Muscle of leg (tissue), 11 donors: ENCODE results near the gene PTPN3. TPM values are rescaled to one million over a fixed set of nuclear protein-coding genes. Genes with fewer than 3 reads are reported as not detected.
A peak's percentile ranks its signal among the peaks of the same experiment; 100 is the strongest.

Experiments
- DNase-seq: peaks from one replicate; pipeline ENCODE4 v3.0.0; 2013
- H3K27ac ChIP-seq: one replicate; pipeline ENCODE4 v1.5.1; 2013; ENCODE audit warnings: mild to moderate bottlenecking, low read length, control low read depth
- H3K27me3 ChIP-seq: one replicate; pipeline ENCODE4 v1.6.1; 2013; ENCODE audit warnings: low read length; ENCODE audit not compliant: control insufficient read depth, insufficient read depth
- H3K36me3 ChIP-seq: one replicate; pipeline ENCODE4 v1.6.1; 2013; ENCODE audit warnings: low read length; ENCODE audit not compliant: control insufficient read depth, insufficient read depth
- H3K4me1 ChIP-seq: one replicate; pipeline ENCODE4 v1.6.1; 2013; ENCODE audit warnings: low read length; ENCODE audit not compliant: control insufficient read depth, insufficient read depth
- H3K4me3 ChIP-seq: one replicate; pipeline ENCODE4 v1.5.1; 2013; ENCODE audit warnings: low read length, control low read depth
- H3K9me3 ChIP-seq: replicated peaks from 2 replicates; pipeline ENCODE4 v1.6.1; 2013; ENCODE audit warnings: low read depth, low read length; ENCODE audit not compliant: control insufficient read depth
- WGBS: methylation state at CpG from one replicate; pipeline ENCODE4 v1.1.5; 2013; ENCODE audit warnings: missing lambda C conversion rate; ENCODE audit not compliant: insufficient coverage; 5-methylcytosine and 5-hydroxymethylcytosine counted together
- polyA plus RNA-seq, 8 donors: library from polyadenylated mRNA; unstranded; fragments of 120-200 nt; gene quantifications; one replicate each; pipeline versions ENCODE4 v1.2.1 to v1.2.3, GENCODE V29; 2013; ENCODE audit warnings: inconsistent platforms in 1 of 8, low replicate concordance in 1 of 8; ENCODE audit not compliant: insufficient read length in 8 of 8, insufficient read depth in 1 of 8
- total RNA-seq: library from RNA; stranded (reverse); fragments of 120-200 nt; gene quantifications from one replicate; pipeline ENCODE4 v1.2.4, GENCODE V29; 2013

The PTPN3 gene
- total and polyA plus RNA-seq, 9 donors: 2.0 to 5.6 (median 3.3) TPM

- H3K27ac ChIP-seq: no peak overlapping the region
- no peak overlapping the region for H3K4me3 ChIP-seq
- WGBS: 42% methylated on average over 4 of the region's 6 CpGs
- H3K27me3 ChIP-seq: peaks cover 27% of the 10 kb centered on the region
- peaks cover 5% of the 10 kb centered on the region for H3K4me1 ChIP-seq
- no peaks in the 10 kb centered on the region for H3K36me3 ChIP-seq
- no peaks in the 10 kb centered on the region for H3K9me3 ChIP-seq
- DNase-seq: no peak
These were observed 4.5 kb downstream of the PTPN3 start for GRCh38 chr9:109493648-109494047.

- Histone ChIP-seq H3K27ac (no peak overlapping the region), H3K9me3 (no peaks in the 10 kb centered on the region), H3K4me1 (no peaks in the 10 kb centered on the region), H3K36me3 (no peaks in the 10 kb centered on the region), H3K27me3 (peaks cover 14% of the 10 kb centered on the region), H3K4me3 (no peak overlapping the region)
- DNase-seq: no peak
- 42% methylated on average over 1 of the region's 2 CpGs for WGBS
These were observed 6.5 kb downstream of the PTPN3 start for GRCh38 chr9:109491590-109491989.

GRCh38 chr9:109488791-109489492, 9.2 kb downstream of the PTPN3 start:
- DNase-seq: no peak
- no peaks in the 10 kb centered on the region for H3K36me3 ChIP-seq
- WGBS: 30% methylated on average over 2 of the region's 7 CpGs
- H3K4me3 ChIP-seq: no peak overlapping the region
- no peaks in the 10 kb centered on the region for H3K4me1 ChIP-seq
- no peaks in the 10 kb centered on the region for H3K9me3 ChIP-seq
- peak overlapping the region; percentile 65 for H3K27ac ChIP-seq
- H3K27me3 ChIP-seq: peaks cover 4% of the 10 kb centered on the region

GRCh38 chr9:109488351-109488750, 9.8 kb downstream of the PTPN3 start:
- Histone ChIP-seq H3K36me3 (no peaks in the 10 kb centered on the region), H3K9me3 (no peaks in the 10 kb centered on the region), H3K4me1 (no peaks in the 10 kb centered on the region), H3K27me3 (peaks cover 4% of the 10 kb centered on the region), H3K4me3 (no peak overlapping the region), H3K27ac (peak overlapping the region; percentile 65)
- DNase-seq: peak; percentile 90
- 39% methylated on average over 3 of the region's 4 CpGs for WGBS

GRCh38 chr9:109487247-109487646, 10.9 kb downstream of the PTPN3 start:
- Histone ChIP-seq H3K36me3 (no peaks in the 10 kb centered on the region), H3K27ac (no peak overlapping the region), H3K27me3 (peaks cover 4% of the 10 kb centered on the region), H3K4me1 (no peaks in the 10 kb centered on the region), H3K9me3 (no peaks in the 10 kb centered on the region), H3K4me3 (no peak overlapping the region)
- 60% methylated on average over 6 of the region's 7 CpGs for WGBS
- no peak for DNase-seq

- no peaks in the 10 kb centered on the region for H3K36me3 ChIP-seq
- 77% methylated on average over 13 of the region's 14 CpGs for WGBS
- H3K4me1 ChIP-seq: no peaks in the 10 kb centered on the region
- peaks cover 6% of the 10 kb centered on the region for H3K27me3 ChIP-seq
- H3K27ac ChIP-seq: no peak overlapping the region
- H3K4me3 ChIP-seq: no peak overlapping the region
- DNase-seq: no peak
- no peaks in the 10 kb centered on the region for H3K9me3 ChIP-seq
These were observed 14.2 kb downstream of the PTPN3 start for GRCh38 chr9:109483744-109484429.

- Histone ChIP-seq H3K27me3 (peaks cover 6% of the 10 kb centered on the region), H3K27ac (no peak overlapping the region), H3K4me1 (peaks cover 3% of the 10 kb centered on the region), H3K9me3 (no peaks in the 10 kb centered on the region), H3K36me3 (no peaks in the 10 kb centered on the region), H3K4me3 (no peak overlapping the region)
- DNase-seq: no peak
- 69% methylated on average over 2 of the region's 5 CpGs for WGBS
These were observed 15.7 kb downstream of the PTPN3 start for GRCh38 chr9:109482391-109482916.

- peaks cover 5% of the 10 kb centered on the region for H3K4me1 ChIP-seq
- H3K9me3 ChIP-seq: no peaks in the 10 kb centered on the region
- peaks cover 6% of the 10 kb centered on the region for H3K27me3 ChIP-seq
- no peak overlapping the region for H3K27ac ChIP-seq
- no peaks in the 10 kb centered on the region for H3K36me3 ChIP-seq
- no peak overlapping the region for H3K4me3 ChIP-seq
- WGBS: 92% methylated on average over 3 of the region's 7 CpGs
- peak; percentile 52 for DNase-seq
These were observed 16.3 kb downstream of the PTPN3 start for GRCh38 chr9:109481856-109482255.

GRCh38 chr9:109479822-109480221, 18.3 kb downstream of the PTPN3 start:
- WGBS: 100% methylated on average over 1 of the region's 2 CpGs
- no peaks in the 10 kb centered on the region for H3K36me3 ChIP-seq
- peaks cover 11% of the 10 kb centered on the region for H3K4me1 ChIP-seq
- H3K27me3 ChIP-seq: peaks cover 4% of the 10 kb centered on the region
- H3K27ac ChIP-seq: no peak overlapping the region
- no peak for DNase-seq
- H3K9me3 ChIP-seq: no peaks in the 10 kb centered on the region
- no peak overlapping the region for H3K4me3 ChIP-seq

GRCh38 chr9:109478665-109479380, 19.3 kb downstream of the PTPN3 start:
- H3K27ac ChIP-seq: no peak overlapping the region
- no peak for DNase-seq
- H3K27me3 ChIP-seq: peaks cover 2% of the 10 kb centered on the region
- WGBS: 29% methylated on average over 1 of the region's 10 CpGs
- no peaks in the 10 kb centered on the region for H3K9me3 ChIP-seq
- H3K36me3 ChIP-seq: no peaks in the 10 kb centered on the region
- H3K4me3 ChIP-seq: no peak overlapping the region
- peaks cover 11% of the 10 kb centered on the region for H3K4me1 ChIP-seq
